Fibroblast of lung (primary cell): ENCODE results near the gene UBE2M. TPM values are rescaled to one million over a fixed set of nuclear protein-coding genes. Genes with fewer than 3 reads are reported as not detected.

Source experiments
- DNase-seq, 2 donors: peaks; one replicate each; pipeline versions ENCODE4 v3.0.0 to v3.0.0-alpha.2; 2010; ENCODE audit warnings: low read depth in 2 of 2
- H2AFZ ChIP-seq: 2 replicates; pipeline ENCODE4 v1.5.1; 2012; ENCODE audit warnings: low read length, control low read depth, inconsistent platforms
- H3K27ac ChIP-seq: 2 replicates; pipeline ENCODE4 v1.5.1; 2011; ENCODE audit warnings: low read length, control low read depth; ENCODE audit not compliant: insufficient read depth
- H3K27me3 ChIP-seq: 2 replicates; pipeline ENCODE4 v1.5.1; 2011; ENCODE audit warnings: mild to moderate bottlenecking, low read length; ENCODE audit not compliant: control insufficient read depth, insufficient read depth
- H3K36me3 ChIP-seq: 2 replicates; pipeline ENCODE4 v1.5.1; 2011; ENCODE audit warnings: low read length; ENCODE audit not compliant: control insufficient read depth, insufficient read depth
- H3K4me1 ChIP-seq: 2 replicates; pipeline ENCODE4 v1.5.1; 2011; ENCODE audit warnings: low read length; ENCODE audit not compliant: control insufficient read depth, insufficient read depth; ENCODE audit errors: extremely low read depth
- H3K4me2 ChIP-seq: 2 replicates; pipeline ENCODE4 v1.5.1; 2011; ENCODE audit warnings: low read length, control low read depth; ENCODE audit not compliant: insufficient read depth; ENCODE audit errors: extremely low read depth
- H3K4me3 ChIP-seq, 4 experiments: fragments of 200-600 bp in 1 of 4; sonication (generic) in 1 of 4; replicated peaks in 1 of 4; 2 replicates each; pipeline ENCODE4 v1.5.1; 2011 to 2016; ENCODE audit warnings: low read length in 4 of 4, low read depth in 3 of 4, mild to moderate bottlenecking in 3 of 4, control low read depth in 2 of 4, inconsistent platforms in 1 of 4, mixed read lengths in 1 of 4; ENCODE audit not compliant: insufficient read depth in 1 of 4; ENCODE audit errors: control extremely low read depth in 1 of 4
- H3K79me2 ChIP-seq: 2 replicates; pipeline ENCODE4 v1.5.1; 2012; ENCODE audit warnings: mild to moderate bottlenecking, low read length, inconsistent platforms; ENCODE audit not compliant: control insufficient read depth, insufficient read depth
- H3K9ac ChIP-seq: 2 replicates; pipeline ENCODE4 v1.5.1; 2011; ENCODE audit warnings: mild to moderate bottlenecking, low read length, control low read depth; ENCODE audit not compliant: insufficient read depth
- H3K9me3 ChIP-seq: 2 replicates; pipeline ENCODE4 v1.5.1; 2012; ENCODE audit warnings: low read depth, low read length; ENCODE audit not compliant: control insufficient read depth, insufficient read depth
- H4K20me1 ChIP-seq: 2 replicates; pipeline ENCODE4 v1.5.1; 2011; ENCODE audit warnings: low read length; ENCODE audit not compliant: control insufficient read depth, insufficient read depth; ENCODE audit errors: extremely low read depth
- EZH2 ChIP-seq: IDR thresholded peaks from 2 replicates; pipeline ENCODE4 v1.5.1; 2012; ENCODE audit warnings: low read length, control low read depth, mild to moderate bottlenecking; ENCODE audit errors: missing control alignments
- polyA plus RNA-seq, 2 donors: library from polyadenylated mRNA; depleted of rRNA in 1 of 2; stranded (reverse) in 1 of 2; unstranded in 1 of 2; fragments of >200 nt; gene quantifications; 2 replicates each; pipeline ENCODE4 v1.2.1, GENCODE V29; 2011 to 2012; ENCODE audit warnings: missing spikeins in 1 of 2
- total RNA-seq: library from RNA; depleted of rRNA; stranded (reverse); fragments of >200 nt; gene quantifications from 2 replicates; pipeline ENCODE4 v1.2.1, GENCODE V29; 2014
- TF ChIP-seq, protein P1 (sequence below), 2 donors: IDR thresholded peaks in 1 of 2; conservative IDR thresholded peaks in 1 of 2; 1 replicate in 1 of 2; 2 replicates in 1 of 2; pipeline ENCODE4 v1.5.1; 2011 to 2012; ENCODE audit warnings: low read length in 2 of 2, control low read depth in 1 of 2, inconsistent platforms in 1 of 2, low read depth in 1 of 2, mild to moderate bottlenecking in 1 of 2

UBE2M gene
- total and polyA plus RNA-seq, 2 donors (not counting 1 experiment from before 2014, with no cell fraction given): 73.6 to 73.7 TPM

- Histone ChIP-seq H3K27me3 (no peaks in the 10 kb centered on the region), H3K27ac (no peak overlapping the region), H3K4me2 (no peak overlapping the region), H3K79me2 (peaks cover 3% of the 10 kb centered on the region), H4K20me1 (no peaks in the 10 kb centered on the region), H3K9me3 (no peaks in the 10 kb centered on the region), H3K36me3 (peaks cover 14% of the 10 kb centered on the region), H3K4me3 (no peak overlapping the region), H3K4me1 (peaks cover 10% of the 10 kb centered on the region), H3K9ac (no peak overlapping the region), H2AFZ (no peak overlapping the region)
- TF ChIP-seq, protein P1, sequence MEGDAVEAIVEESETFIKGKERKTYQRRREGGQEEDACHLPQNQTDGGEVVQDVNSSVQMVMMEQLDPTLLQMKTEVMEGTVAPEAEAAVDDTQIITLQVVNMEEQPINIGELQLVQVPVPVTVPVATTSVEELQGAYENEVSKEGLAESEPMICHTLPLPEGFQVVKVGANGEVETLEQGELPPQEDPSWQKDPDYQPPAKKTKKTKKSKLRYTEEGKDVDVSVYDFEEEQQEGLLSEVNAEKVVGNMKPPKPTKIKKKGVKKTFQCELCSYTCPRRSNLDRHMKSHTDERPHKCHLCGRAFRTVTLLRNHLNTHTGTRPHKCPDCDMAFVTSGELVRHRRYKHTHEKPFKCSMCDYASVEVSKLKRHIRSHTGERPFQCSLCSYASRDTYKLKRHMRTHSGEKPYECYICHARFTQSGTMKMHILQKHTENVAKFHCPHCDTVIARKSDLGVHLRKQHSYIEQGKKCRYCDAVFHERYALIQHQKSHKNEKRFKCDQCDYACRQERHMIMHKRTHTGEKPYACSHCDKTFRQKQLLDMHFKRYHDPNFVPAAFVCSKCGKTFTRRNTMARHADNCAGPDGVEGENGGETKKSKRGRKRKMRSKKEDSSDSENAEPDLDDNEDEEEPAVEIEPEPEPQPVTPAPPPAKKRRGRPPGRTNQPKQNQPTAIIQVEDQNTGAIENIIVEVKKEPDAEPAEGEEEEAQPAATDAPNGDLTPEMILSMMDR (conservative IDR thresholded peaks at IDR 0.05 in 1 of 2, IDR thresholded peaks at IDR 0.05 in 1 of 2; ENCODE audit: low read depth in 1 of 2, low read length in 2 of 2): no peak
- no peak for TF ChIP-seq EZH2
- no peak for DNase-seq
Measured at GRCh38 chr19:58569191-58569942, 11.0 kb upstream of the UBE2M start.

DNA sequence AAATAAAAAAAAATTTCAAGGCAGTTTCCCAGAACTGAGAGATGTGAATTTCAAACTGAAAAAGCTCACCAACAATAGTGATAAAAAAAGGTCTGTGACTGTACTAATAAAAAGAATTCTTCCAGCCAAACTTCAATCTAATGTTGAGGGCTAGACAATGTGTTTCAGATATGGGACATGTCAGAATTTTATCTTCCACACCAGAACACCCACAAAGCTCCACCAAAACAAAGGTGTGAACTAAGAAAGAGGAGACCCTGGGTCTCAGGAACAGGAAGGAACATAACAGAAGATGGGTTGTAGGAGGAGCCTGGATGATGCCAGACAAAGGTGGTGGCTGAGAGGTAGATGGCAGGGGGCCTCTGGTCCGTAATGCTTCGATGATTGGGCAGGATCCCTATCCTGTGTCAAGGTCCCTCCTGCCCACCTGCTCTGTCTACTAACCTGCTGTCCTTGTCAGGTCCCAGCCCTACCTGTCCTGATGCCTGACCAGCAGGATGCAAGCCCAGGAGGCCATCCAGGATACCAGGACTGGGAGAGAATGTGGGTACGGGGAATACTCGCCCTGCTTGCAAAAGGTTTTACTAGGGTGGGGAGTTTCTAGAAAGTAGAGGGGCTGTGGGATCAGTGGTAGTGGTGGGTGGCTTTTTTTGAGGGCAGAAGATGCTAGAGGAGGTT, 10.2 kb upstream of the UBE2M start:
- H3K79me2 ChIP-seq: peaks cover 3% of the 10 kb centered on the region
- TF ChIP-seq, protein P1 (conservative IDR thresholded peaks at IDR 0.05 in 1 of 2, IDR thresholded peaks at IDR 0.05 in 1 of 2; ENCODE audit: low read depth in 1 of 2, low read length in 2 of 2): no peak
- TF ChIP-seq EZH2: no peak
- H3K27ac ChIP-seq: no peak overlapping the region
- peaks cover 4% of the 10 kb centered on the region for H3K4me1 ChIP-seq
- no peak overlapping the region for H3K4me3 ChIP-seq
- H2AFZ ChIP-seq: no peak overlapping the region
- no peak overlapping the region for H3K9ac ChIP-seq
- no peak for DNase-seq
- H3K9me3 ChIP-seq: no peaks in the 10 kb centered on the region
- H3K4me2 ChIP-seq: no peak overlapping the region
- no peaks in the 10 kb centered on the region for H3K27me3 ChIP-seq
- H3K36me3 ChIP-seq: peaks cover 14% of the 10 kb centered on the region
- no peaks in the 10 kb centered on the region for H4K20me1 ChIP-seq

GRCh38 chr19:58566989-58567388, 8.6 kb upstream of the UBE2M start:
- H3K9me3 ChIP-seq: no peaks in the 10 kb centered on the region
- no peak overlapping the region for H3K9ac ChIP-seq
- peaks cover 2% of the 10 kb centered on the region for H3K79me2 ChIP-seq
- H3K4me1 ChIP-seq: peaks cover 2% of the 10 kb centered on the region
- peaks cover 14% of the 10 kb centered on the region for H3K36me3 ChIP-seq
- H3K27ac ChIP-seq: no peak overlapping the region
- no peak overlapping the region for H3K4me3 ChIP-seq
- H2AFZ ChIP-seq: no peak overlapping the region
- TF ChIP-seq, protein P1 (conservative IDR thresholded peaks at IDR 0.05 in 1 of 2, IDR thresholded peaks at IDR 0.05 in 1 of 2; ENCODE audit: low read depth in 1 of 2, low read length in 2 of 2): no peak
- no peak for TF ChIP-seq EZH2
- no peaks in the 10 kb centered on the region for H3K27me3 ChIP-seq
- no peak overlapping the region for H3K4me2 ChIP-seq
- no peak for DNase-seq
- H4K20me1 ChIP-seq: no peaks in the 10 kb centered on the region
